GM18519 (cell line): ENCODE measurements around the gene LARP7.
"Not testable (repeated sequence)": the region's sequence is repeated elsewhere in the genome, so short reads cannot be mapped to it uniquely, and the experiment has no call there.

Experiments
- ATAC-seq: cut with Tn5 transposase; IDR thresholded peaks from one replicate; pipeline ENCODE4 v1.9.1; 2021; ENCODE audit warnings: mild to moderate bottlenecking, moderate library complexity; ENCODE audit not compliant: unreplicated experiment, low FRiP score

The LARP7 gene

GRCh38 chr4:112648263-112649054 is 11.5 kb downstream of the LARP7 start:
- ATAC-seq, result no peak

DNA sequence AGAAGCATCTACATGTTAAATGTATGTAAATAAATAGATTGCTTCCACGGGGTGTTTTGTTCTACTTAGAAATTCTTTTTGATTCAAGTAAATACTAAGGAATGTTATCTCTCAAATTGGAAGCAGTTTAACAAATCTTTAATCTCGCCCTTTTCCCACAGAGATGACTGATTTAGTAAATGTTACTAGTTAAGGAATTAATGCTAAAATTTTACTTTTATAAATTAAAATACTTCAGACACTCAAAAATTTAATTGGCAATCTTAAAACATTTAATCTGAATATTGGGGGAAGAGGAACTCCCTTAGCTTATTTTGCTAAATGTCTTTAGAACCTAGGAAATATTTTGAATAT is 12.1 kb downstream of the LARP7 start:
- ATAC-seq, result no peak

DNA sequence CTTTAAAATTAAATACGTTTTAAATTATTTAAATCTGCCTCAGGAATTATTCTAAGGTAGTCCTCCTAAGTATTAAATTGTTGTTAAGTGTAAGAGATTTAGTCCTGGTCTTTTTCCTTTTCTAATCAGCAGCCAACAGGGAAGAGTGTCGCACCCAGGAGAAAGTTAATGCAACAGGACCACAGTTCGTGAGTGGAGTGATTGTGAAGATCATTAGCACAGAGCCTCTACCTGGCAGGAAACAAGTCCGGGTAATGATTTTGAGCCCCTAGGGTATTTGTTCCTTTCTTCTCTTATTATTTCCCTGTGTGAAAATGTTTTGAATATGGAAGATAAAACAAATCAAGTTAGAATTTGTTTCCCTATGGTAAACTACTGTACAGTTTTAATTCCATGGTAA is 13.4 kb downstream of the LARP7 start:
- ATAC-seq, result no peak

- no peak for ATAC-seq
Observed at GRCh38 chr4:112651641-112652040, 14.7 kb downstream of the LARP7 start.

DNA sequence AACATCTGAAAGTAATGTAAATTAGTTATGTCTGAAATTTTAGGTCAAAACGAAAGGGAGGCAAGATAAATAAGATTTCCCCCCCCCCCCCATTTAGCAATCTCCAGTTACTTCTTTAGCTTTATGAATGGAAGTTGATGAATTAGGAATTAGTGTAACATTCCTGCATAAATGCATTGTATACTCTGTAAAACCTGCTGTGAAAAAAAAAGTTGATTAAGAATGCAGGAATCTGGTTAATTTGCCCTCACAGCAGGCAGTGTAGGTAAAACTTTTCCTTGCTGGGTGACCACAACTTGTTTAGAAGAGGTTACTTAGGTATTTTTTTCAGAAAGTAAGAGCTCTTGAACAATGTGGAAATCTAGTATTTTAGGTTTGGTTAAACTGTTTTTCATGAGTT is 15.3 kb downstream of the LARP7 start:
- no peak for ATAC-seq

GRCh38 chr4:112655270-112655669 is 18.3 kb downstream of the LARP7 start:
- ATAC-seq, result no peak

- not testable (repeated sequence) for ATAC-seq
Observed at GRCh38 chr4:112656115-112656514, 19.2 kb downstream of the LARP7 start.

GRCh38 chr4:112664611-112665010 is 27.7 kb downstream of the LARP7 start:
- no peak for ATAC-seq

- ATAC-seq, result no peak
Observed at GRCh38 chr4:112668131-112668530, 31.2 kb downstream of the LARP7 start.

- no peak for ATAC-seq
Observed at GRCh38 chr4:112673076-112673475, 36.1 kb downstream of the LARP7 start.

DNA sequence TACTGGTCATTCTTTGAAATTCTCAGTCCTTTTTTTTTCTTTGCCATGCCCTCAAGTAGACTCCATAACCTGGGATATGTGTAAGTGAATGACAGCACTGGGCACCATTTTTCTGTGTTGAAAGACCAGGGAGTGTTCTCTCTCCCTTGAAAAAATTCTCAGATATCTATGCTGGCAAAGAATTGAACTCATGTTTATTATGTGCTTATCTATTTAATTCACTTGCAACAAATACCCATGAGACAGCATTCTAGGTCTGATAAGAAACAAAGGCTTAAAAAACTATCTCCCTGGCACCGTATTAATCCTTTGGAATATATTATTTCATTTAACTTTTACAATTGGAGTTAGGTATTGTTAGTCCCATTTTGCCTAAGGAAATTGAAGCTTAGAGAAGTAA is 36.7 kb downstream of the LARP7 start:
- no peak for ATAC-seq

- no peak for ATAC-seq
Observed at GRCh38 chr4:112674376-112674775, 37.4 kb downstream of the LARP7 start.

DNA sequence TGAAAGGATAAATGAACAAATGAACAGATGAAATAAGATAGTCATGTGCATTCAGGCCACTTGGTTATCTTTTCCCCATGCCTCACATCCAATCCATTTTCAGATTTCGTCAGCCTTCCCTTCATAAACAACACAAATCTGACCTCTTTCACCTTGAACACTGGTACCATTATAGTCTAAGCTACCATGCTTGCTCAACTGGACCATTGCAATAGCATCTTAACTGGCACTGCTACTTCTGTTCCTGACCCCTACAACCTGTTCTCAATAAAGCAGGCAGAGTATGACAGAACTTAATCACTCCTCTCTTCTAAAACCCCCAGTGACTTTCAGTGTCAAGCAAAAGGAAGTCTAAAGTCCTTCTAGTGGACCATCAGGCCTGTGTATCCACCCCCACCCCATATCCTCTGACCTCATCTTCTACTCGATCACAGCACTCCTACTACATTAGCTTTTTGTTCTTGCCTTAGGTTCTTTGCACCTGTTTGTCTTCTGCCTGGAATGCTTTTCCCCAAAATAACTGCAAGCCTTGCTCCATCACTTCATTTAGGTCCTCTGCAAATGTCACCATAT is 40.7 kb downstream of the LARP7 start:
- no peak for ATAC-seq

DNA sequence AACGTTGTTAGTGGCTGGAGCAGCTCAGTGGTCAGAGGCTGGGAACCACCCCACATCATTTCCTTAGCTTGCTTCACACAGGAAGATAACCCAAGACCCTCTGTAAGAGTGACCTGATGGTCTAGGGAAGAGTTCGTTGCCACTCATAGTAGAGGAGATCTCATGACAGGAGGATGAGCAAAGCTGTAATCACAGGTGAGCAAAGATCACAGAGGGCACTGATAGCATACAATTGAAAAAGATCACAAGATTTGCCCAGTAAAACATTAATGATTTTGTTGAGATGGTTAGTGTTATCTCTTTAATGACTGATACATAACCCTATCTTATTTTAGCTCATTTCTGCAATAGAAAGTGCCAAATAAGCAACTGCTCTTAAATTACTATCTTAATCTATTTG is 44.1 kb downstream of the LARP7 start:
- ATAC-seq, result no peak

GRCh38 chr4:112693507-112693906 is 56.6 kb downstream of the LARP7 start:
- ATAC-seq, result no peak

DNA sequence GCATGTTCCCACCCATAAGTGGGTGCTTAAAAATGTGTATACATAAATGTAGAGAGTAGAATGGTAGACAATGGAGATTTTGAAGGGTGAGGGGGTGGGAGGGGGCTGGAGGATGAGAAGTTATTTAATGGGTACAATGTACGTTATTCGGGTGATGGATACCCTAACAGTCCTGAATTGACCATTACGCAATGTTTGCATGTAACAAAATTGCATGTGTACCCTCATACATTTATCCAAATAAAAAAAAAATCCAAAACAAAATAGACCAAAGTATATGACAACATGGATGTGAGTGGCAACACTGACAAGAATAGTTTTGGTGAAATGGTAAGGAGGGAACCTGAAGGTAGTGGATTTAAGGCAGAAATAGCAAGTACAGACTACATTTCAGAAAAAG is 63.7 kb downstream of the LARP7 start:
- ATAC-seq, result no peak

- no peak for ATAC-seq
Observed at GRCh38 chr4:112702892-112703291, 65.9 kb downstream of the LARP7 start.

GRCh38 chr4:112704322-112704721 is 67.4 kb downstream of the LARP7 start:
- no peak for ATAC-seq

DNA sequence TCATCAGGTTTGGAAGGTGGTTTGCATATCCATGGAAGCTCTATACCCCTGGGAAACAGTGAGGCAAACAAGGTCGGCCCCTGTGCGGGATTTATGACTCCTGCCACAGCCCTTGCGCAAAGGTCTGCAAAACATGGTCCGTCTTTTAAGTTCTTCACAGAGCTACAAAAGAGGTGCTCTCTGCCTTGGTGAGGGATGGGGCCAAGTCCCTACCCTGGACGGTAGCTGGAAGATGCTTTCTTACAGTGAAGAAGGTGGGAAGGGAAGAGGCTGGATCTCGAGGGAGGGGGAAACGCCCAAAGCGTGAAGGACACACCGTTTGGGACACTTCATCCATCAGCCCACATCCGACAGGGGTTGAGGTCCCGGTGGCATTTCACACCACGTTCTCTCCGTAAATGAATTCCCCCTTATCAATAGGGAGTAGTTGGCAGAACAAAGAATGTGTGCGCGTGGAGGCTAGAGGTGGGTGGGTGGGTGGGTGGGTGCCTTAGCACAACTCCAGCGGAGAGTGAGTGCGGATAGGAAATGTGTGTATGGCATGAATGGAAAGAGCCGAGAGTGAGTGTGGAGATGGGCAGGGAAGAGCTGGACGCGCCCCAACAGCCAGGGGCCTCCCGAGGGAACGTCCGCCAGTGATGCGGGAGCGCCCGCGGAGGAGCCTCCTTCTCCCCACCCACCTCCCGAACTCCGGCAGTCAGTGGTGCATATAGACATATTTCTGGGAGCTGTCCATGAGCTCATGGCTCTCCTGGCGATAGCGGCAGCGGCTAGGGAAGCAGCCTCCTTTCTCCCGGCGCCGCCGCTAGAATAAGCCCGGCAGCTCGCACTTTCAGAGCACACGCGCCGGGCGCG is 68.3 kb downstream of the LARP7 start:
- ATAC-seq, result no peak

- ATAC-seq, result not testable (repeated sequence)
Observed at GRCh38 chr4:112705891-112706839, 69.2 kb downstream of the LARP7 start.
